Pancreas (tissue), 10 donors: ENCODE measurements around the gene GP1BB. TPM values are rescaled to one million over a fixed set of nuclear protein-coding genes. Genes with fewer than 3 reads are reported as not detected.

Source experiments
- ATAC-seq, 4 donors: fragments of 200-7000 bp; cut with Tn5 transposase; one replicate each; pipeline versions ENCODE4 v1.8.0 to v1.9.1; 2020; ENCODE audit warnings: mild to moderate bottlenecking in 4 of 4, moderate library complexity in 4 of 4
- DNase-seq, 6 donors: peaks; one replicate each; pipeline ENCODE4 v3.0.0-alpha.2; 2020
- FAIRE-seq: peaks from 2 replicates; lab custom pipeline; 2012; peaks lifted over from hg19 to GRCh38; lab: Jason Lieb, UNC
- H3K27ac ChIP-seq, 4 donors: fragments of 200-600 bp; sonication (generic); 1 replicate in 3 of 4; 2 replicates in 1 of 4; pipeline versions ENCODE4 v1.5.0 to v1.8.0; 2020
- H3K27me3 ChIP-seq, 4 donors: fragments of 200-600 bp; one replicate each; pipeline ENCODE4 v1.8.0; 2021
- H3K36me3 ChIP-seq, 3 donors: fragments of 200-600 bp; sonication (generic) in 1 of 3; one replicate each; pipeline versions ENCODE4 v1.5.0 to v1.8.0; 2020 to 2021
- H3K4me1 ChIP-seq, 3 donors: fragments of 200-600 bp; one replicate each; pipeline ENCODE4 v1.8.0; 2021
- H3K4me3 ChIP-seq, 4 donors: fragments of 200-600 bp; sonication (generic) in 2 of 4; one replicate each; pipeline versions ENCODE4 v1.5.0 to v1.8.0; 2020 to 2021
- H3K9me3 ChIP-seq, 4 donors: fragments of 200-600 bp; one replicate each; pipeline ENCODE4 v1.8.0; 2021
- WGBS, 2 donors: extraction: QIAGEN DNeasy Blood & Tissue Kit; methylation state at CpG; one replicate each; pipeline ENCODE4 v1.1.7; 2013; 5-methylcytosine and 5-hydroxymethylcytosine counted together
- intact Hi-C, 3 donors: fragments of 100-400 bp; cut with DNase I; formaldehyde crosslinking; loops; one replicate each; pipeline versions ENCODE4 v1.11.1 to v1.14.2; 2022
- polyA plus RNA-seq, 2 donors: library from polyadenylated mRNA; stranded (reverse); fragments of 200-250 nt; gene quantifications; one replicate each; pipeline ENCODE4 v1.2.3, GENCODE V29; 2013
- total RNA-seq, 6 donors: library from RNA; stranded (reverse); fragmentation: NEBNext Ultra II Directional in 4 of 6; extraction: Animal tissue kit (Norgen Biotek cat#: 25700) in 4 of 6; gene quantifications; one replicate each; pipeline versions ENCODE4 v1.2.1 to v1.2.4, GENCODE V29; 2021 to 2023
- TF ChIP-seq, protein P1 (sequence below), 4 donors: fragments of 200-600 bp; sonication (generic) in 3 of 4; IDR thresholded peaks; one replicate each; pipeline versions ENCODE4 v1.5.0 to v1.8.0; 2021; ENCODE audit warnings: antibody characterized with exemption in 4 of 4
- donor health status: healthy with polysubstance abuse.
- donor health status: DM: no; HTN: no; CAD: no; lungs with moderate emphysema.
- donor health status: DM: no; HTN: no; CAD: no.
- donor health status: control.
- donor health status: control.
- donor health status: Bipolar disorder and iron deficiency.
- donor health status: DM: yes; HTN: yes; CAD: no.
- donor health status: DM: no; HTN: no; CAD: no.
- donor health status: DM: no; HTN: no; CAD: no.
- donor health status: DM: yes; HTN: yes; CAD: no.

The GP1BB gene
- total and polyA plus RNA-seq, 8 donors: 1.2 to 21.2 (median 1.5) TPM; not detected in 2

DNA sequence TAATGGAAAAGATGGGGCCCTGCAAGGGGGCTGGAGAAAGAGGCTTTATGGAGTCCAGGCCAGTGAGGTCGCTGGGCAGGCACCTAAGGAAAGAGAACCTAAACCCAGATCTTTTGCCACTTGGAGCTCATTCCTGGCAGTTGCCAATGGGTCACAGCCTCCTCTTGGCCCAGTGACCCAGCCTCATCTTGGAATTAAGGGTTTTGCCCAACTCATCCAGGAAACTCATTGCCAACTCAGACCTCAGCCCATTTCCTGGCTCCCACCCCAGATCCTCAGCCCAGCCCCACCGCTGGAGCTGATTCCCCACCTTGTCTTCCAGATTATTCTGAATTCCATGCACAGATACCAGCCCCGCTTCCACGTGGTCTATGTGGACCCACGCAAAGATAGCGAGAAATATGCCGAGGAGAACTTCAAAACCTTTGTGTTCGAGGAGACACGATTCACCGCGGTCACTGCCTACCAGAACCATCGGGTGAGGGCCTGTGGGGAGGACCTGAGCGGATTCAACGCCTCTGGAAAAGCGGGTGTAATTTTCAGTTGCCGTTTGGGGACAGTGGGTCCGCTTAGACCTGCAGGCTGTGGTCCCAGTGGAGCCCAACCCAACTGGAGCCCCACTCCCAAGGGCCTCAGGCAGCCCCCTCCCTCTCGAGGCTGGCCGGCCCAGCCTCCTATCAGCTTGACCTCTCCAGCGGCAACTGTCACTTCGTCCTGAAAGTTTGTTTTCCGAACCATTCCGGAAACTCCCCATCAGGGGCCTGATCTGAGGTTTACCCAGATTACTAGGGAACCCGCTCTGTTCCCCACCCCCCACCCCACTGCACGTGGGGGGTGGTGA, 41.5 kb downstream of the GP1BB start:
- Histone ChIP-seq H3K36me3 (no peaks in the 10 kb centered on the region), H3K27ac (no peak overlapping the region), H3K4me1 (peaks cover 0 to 5% (median 0%) of the 10 kb centered on the region in 3 donors), H3K27me3 (peaks cover 0 to 42% (median 13%) of the 10 kb centered on the region in 4 donors), H3K4me3 (no peak overlapping the region), H3K9me3 (no peaks in the 10 kb centered on the region)
- DNase-seq (peak in 1 of 6 donors; percentile 31), ATAC-seq (no peak), FAIRE-seq (no peak)
- intact Hi-C loops: no loop called here
- WGBS, 2 donors: 55 to 62% methylated on average over 25 of the region's 25 CpGs
- TF ChIP-seq, protein P1, sequence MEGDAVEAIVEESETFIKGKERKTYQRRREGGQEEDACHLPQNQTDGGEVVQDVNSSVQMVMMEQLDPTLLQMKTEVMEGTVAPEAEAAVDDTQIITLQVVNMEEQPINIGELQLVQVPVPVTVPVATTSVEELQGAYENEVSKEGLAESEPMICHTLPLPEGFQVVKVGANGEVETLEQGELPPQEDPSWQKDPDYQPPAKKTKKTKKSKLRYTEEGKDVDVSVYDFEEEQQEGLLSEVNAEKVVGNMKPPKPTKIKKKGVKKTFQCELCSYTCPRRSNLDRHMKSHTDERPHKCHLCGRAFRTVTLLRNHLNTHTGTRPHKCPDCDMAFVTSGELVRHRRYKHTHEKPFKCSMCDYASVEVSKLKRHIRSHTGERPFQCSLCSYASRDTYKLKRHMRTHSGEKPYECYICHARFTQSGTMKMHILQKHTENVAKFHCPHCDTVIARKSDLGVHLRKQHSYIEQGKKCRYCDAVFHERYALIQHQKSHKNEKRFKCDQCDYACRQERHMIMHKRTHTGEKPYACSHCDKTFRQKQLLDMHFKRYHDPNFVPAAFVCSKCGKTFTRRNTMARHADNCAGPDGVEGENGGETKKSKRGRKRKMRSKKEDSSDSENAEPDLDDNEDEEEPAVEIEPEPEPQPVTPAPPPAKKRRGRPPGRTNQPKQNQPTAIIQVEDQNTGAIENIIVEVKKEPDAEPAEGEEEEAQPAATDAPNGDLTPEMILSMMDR (IDR thresholded peaks at IDR 0.05): no peak

DNA sequence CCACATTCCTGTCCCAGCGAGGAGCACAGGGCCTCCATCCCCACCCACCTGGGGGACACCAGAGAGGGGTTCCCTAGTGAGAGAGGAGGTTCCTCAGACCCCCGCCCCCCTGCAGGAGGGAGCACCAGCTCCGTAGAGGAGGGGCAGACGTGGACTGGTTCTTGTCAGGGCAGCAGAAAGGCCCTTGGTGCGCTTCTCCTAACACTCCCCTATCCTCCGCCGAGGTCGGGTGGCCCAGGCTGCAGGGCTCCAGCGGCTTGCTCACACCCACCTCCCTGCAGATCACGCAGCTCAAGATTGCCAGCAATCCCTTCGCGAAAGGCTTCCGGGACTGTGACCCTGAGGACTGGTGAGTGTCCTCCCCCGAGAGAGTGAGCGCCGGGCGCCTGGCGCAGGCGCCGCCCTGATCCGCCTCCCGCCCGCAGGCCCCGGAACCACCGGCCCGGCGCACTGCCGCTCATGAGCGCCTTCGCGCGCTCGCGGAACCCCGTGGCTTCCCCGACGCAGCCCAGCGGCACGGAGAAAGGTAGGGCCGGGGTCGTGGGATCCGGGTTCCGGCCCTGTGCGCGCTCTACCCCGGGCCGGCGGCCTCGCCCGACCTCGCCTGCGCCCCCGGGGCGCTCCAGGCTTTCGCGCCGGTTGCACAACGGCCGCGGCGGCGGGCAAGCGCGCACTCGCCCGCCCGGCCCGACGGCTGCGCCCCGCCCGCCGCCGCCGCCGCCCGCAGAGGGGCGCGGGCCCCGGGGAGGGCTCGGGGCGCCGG, 42.3 kb downstream of the GP1BB start:
- H3K27me3 ChIP-seq: peaks cover 0 to 47% (median 11%) of the 10 kb centered on the region in 4 donors
- H3K4me1 ChIP-seq: peaks cover 0 to 5% (median 0%) of the 10 kb centered on the region in 3 donors
- FAIRE-seq (no peak), ATAC-seq (peak in 2 of 4 donors; percentile 29 to 52), DNase-seq (peak in 1 of 6 donors; percentile 52)
- TF ChIP-seq, protein P1 (IDR thresholded peaks at IDR 0.05): no peak
- H3K4me3 ChIP-seq: peak overlapping the region in 1 of 4 donors; percentile 33
- WGBS, 2 donors: 5 to 6% methylated on average over 55 to 83 of the region's 83 CpGs
- H3K36me3 ChIP-seq: no peaks in the 10 kb centered on the region
- no peak overlapping the region for H3K27ac ChIP-seq
- H3K9me3 ChIP-seq: no peaks in the 10 kb centered on the region
- intact Hi-C loops: no loop called here

DNA sequence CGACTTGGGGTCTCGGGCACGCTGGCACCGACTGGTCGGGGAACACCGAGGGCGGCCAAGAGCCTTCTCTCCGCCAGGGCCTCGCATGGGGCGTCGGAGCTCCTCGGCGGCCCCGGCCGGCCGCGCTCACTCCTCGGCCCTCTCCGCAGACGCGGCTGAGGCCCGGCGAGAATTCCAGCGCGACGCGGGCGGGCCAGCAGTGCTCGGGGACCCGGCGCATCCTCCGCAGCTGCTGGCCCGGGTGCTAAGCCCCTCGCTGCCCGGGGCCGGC, 42.8 kb downstream of the GP1BB start:
- peak overlapping the region in 3 of 4 donors; percentile 10 to 45 (median 18) for H3K4me3 ChIP-seq
- no peak overlapping the region for H3K27ac ChIP-seq
- TF ChIP-seq, protein P1 (IDR thresholded peaks at IDR 0.05): no peak
- ATAC-seq (no peak), DNase-seq (peak in 2 of 6 donors; percentile 10 to 57), FAIRE-seq (no peak)
- no peaks in the 10 kb centered on the region for H3K36me3 ChIP-seq
- peaks cover 0 to 5% (median 0%) of the 10 kb centered on the region in 3 donors for H3K4me1 ChIP-seq
- 1 to 3% methylated on average over 27 to 36 of the region's 36 CpGs for WGBS, 2 donors
- no peaks in the 10 kb centered on the region for H3K9me3 ChIP-seq
- intact Hi-C loops: no loop called here
- peaks cover 0 to 45% (median 11%) of the 10 kb centered on the region in 4 donors for H3K27me3 ChIP-seq

DNA sequence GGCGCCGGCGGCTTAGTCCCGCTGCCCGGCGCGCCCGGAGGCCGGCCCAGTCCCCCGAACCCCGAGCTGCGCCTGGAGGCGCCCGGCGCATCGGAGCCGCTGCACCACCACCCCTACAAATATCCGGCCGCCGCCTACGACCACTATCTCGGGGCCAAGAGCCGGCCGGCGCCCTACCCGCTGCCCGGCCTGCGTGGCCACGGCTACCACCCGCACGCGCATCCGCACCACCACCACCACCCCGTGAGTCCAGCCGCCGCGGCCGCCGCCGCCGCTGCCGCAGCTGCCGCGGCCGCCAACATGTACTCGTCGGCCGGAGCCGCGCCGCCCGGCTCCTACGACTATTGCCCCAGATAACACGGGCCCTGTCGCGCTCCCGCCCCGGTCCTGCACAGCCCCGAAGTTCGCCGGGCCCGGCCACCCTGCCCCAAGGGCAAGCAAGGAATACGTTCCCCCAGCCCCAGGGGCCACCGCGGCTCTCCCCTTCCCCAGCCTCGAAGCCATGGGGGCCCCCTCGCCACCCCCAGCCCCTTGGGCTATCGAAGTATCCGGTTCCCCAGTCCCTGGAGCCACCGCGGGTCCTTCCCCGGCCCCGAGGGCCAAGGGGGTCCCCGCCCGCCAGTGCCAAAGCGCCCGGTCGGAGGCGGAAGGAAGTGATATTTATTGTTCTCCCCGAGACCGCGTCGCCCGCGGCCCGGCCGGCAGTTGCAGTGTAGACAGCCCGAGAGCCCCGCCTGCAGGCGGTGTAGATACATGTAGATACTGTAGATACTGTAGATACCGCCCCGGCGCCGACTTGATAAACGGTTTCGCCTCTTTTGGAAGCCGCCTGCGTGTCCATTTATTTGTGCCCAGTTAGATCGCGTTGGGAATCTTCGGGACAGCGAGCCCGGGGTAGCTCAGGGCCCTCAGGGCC, 43.4 kb downstream of the GP1BB start:
- H3K27me3 ChIP-seq: peaks cover 0 to 43% (median 12%) of the 10 kb centered on the region in 4 donors

More for the DNA sequence above, 43.4 kb downstream of the GP1BB start:
- DNase-seq (peak; percentile 24 to 82 (median 53)), FAIRE-seq (no peak), ATAC-seq (peak; percentile 63 to 86 (median 80))
- peak overlapping the region; percentile 10 to 45 (median 16) for H3K4me3 ChIP-seq
- intact Hi-C loops: no loop called here
- H3K4me1 ChIP-seq: peaks cover 0 to 5% (median 0%) of the 10 kb centered on the region in 3 donors
- no peak overlapping the region for H3K27ac ChIP-seq
- WGBS, 2 donors: 2% methylated on average over 76 to 103 of the region's 103 CpGs
- no peaks in the 10 kb centered on the region for H3K36me3 ChIP-seq
- TF ChIP-seq, protein P1 (IDR thresholded peaks at IDR 0.05): no peak
- no peaks in the 10 kb centered on the region for H3K9me3 ChIP-seq
